ENCODE data around the gene RSPH4A. TPM values are rescaled to one million over a fixed set of nuclear protein-coding genes. Genes with fewer than 3 reads are reported as not detected.
"Not testable (repeated sequence)": the region's sequence is repeated elsewhere in the genome, so short reads cannot be mapped to it uniquely, and the experiment has no call there.

RSPH4A gene
- total and polyA plus RNA-seq, 9 of the 15 experiments (the other 6 are each of a cell fraction or from before 2014, with no cell fraction given), result 0.04 to 0.30 (median 0.11) TPM

DNA sequence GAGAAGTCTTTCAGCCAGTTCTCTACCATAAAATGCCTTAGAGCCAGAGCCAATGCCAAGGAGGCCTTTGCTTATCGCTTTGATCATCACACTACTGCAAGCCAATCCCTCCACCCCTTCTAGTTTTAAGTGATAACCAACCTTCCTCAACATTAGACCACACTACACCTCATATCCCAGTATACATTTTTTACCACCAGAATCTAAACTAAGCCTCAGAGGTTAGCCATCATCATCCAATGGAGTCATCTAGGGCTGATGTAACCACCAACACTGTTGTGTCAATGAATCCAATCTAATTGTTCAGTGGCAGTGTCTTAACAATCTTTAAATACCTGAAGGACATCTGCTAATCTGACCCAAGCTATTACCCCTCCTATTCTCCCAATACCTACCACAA is 45.9 kb downstream of the RSPH4A start:
- intact Hi-C loops (cut with micrococcal nuclease), result no loop called here
- H3K4me3 ChIP-seq, result no peak overlapping the region
- H3K27me3 ChIP-seq (ENCODE audit: control insufficient read depth in 2 of 2, insufficient read depth in 2 of 2, low read length in 2 of 2), result no peaks in the 10 kb centered on the region
- 0 out of 2 replicates have a peak, but pooled peaks cover 3% of the 10 kb centered on the region for H4K20me1 ChIP-seq (replicated peaks; ENCODE audit: control insufficient read depth, insufficient read depth, low read length)
- no peaks in the 10 kb centered on the region for H3K9me1 ChIP-seq (ENCODE audit: control insufficient read depth, insufficient read depth, low read length)
- peaks cover 79% of the 10 kb centered on the region for H3K79me2 ChIP-seq (ENCODE audit: control insufficient read depth, insufficient read depth, low read length)
- H3K36me3 ChIP-seq (ENCODE audit: control insufficient read depth, insufficient read depth, low read length), result peaks cover 29% of the 10 kb centered on the region
- peaks cover 5 to 7% of the 10 kb centered on the region in 2 experiments; a peak in 4 of 5 replicates for H3K4me1 ChIP-seq (replicated peaks in 1 of 2; ENCODE audit: control insufficient read depth in 2 of 2, insufficient read depth in 2 of 2, low read length in 2 of 2)
- ChIA-PET CTCF (ENCODE audit: low intra/inter-chr PET ratio) (no interaction called here), POLR2A (interaction anchor here (1.2 kb wide), 1 partner anchor 9 kb away, joined by 4 read pairs; no protein-coding TSS in a partner anchor)
- no peaks in the 10 kb centered on the region for H3K9me3 ChIP-seq (replicated peaks; ENCODE audit: control insufficient read depth, insufficient read depth, low read depth, low read length)
- H2AFZ ChIP-seq (ENCODE audit: low read depth, low read length), result no peak overlapping the region
- 0 out of 2 replicates have a peak overlapping the region, but pooled peaks have one; percentile 0 for H3K4me2 ChIP-seq (ENCODE audit: insufficient read depth, low read length)
- FAIRE-seq (no peak), DNase-seq (ENCODE audit: extremely low read depth in 1 of 4, low spot score in 3 of 4) (no peak), ATAC-seq (no peak)
- no TSS peak for BruUV-seq (replicated peaks)
- WGBS (ENCODE audit: insufficient coverage, low coverage, missing lambda C conversion rate), result 60% methylated on average over 1 of the region's 1 CpG
- in situ Hi-C loops (cut with MboI), result no loop called here
- TF ChIP-seq PHB (CRISPR knock-in tag; IDR thresholded peaks at IDR 0.05) (no peak), HMBOX1 (IDR thresholded peaks at IDR 0.05) (0 out of 2 replicates have a peak, but pooled peaks have one; percentile 37), CEBPG (CRISPR knock-in tag; IDR thresholded peaks at IDR 0.05) (no peak), CEBPG (tag; conservative IDR thresholded peaks at IDR 0.05 in 1 of 2, IDR thresholded peaks at IDR 0.05 in 1 of 2) (peak in 1 of 2 experiments; percentile 37; a peak in 1 of 4 replicates)
- H3K9ac ChIP-seq (ENCODE audit: insufficient read depth in 1 of 2, low read depth in 2 of 2, low read length in 2 of 2), result no peak overlapping the region
- no peak overlapping the region for H3K27ac ChIP-seq (ENCODE audit: extremely low read depth, low read depth, low read length)

- Histone ChIP-seq H3K4me2 (ENCODE audit: insufficient read depth, low read length) (no peak overlapping the region), H3K9ac (ENCODE audit: insufficient read depth in 1 of 2, low read depth in 2 of 2, low read length in 2 of 2) (no peak overlapping the region), H3K4me3 (no peak overlapping the region), H3K4me1 (replicated peaks in 1 of 2; ENCODE audit: control insufficient read depth in 2 of 2, insufficient read depth in 2 of 2, low read length in 2 of 2) (peaks cover 5 to 7% of the 10 kb centered on the region in 2 experiments; a peak in 4 of 5 replicates), H3K9me3 (replicated peaks; ENCODE audit: control insufficient read depth, insufficient read depth, low read depth, low read length) (no peaks in the 10 kb centered on the region), H3K79me2 (ENCODE audit: control insufficient read depth, insufficient read depth, low read length) (peaks cover 86% of the 10 kb centered on the region), H3K27ac (ENCODE audit: extremely low read depth, low read depth, low read length) (no peak overlapping the region), H3K27me3 (ENCODE audit: control insufficient read depth in 2 of 2, insufficient read depth in 2 of 2, low read length in 2 of 2) (no peaks in the 10 kb centered on the region), H4K20me1 (replicated peaks; ENCODE audit: control insufficient read depth, insufficient read depth, low read length) (0 out of 2 replicates have a peak, but pooled peaks cover 3% of the 10 kb centered on the region), H3K9me1 (ENCODE audit: control insufficient read depth, insufficient read depth, low read length) (no peaks in the 10 kb centered on the region), H3K36me3 (ENCODE audit: control insufficient read depth, insufficient read depth, low read length) (peaks cover 19% of the 10 kb centered on the region), H2AFZ (ENCODE audit: low read depth, low read length) (no peak overlapping the region)
- FAIRE-seq (no peak), ATAC-seq (no peak), DNase-seq (ENCODE audit: extremely low read depth in 1 of 4, low spot score in 3 of 4) (no peak)
- in situ Hi-C loops (cut with MboI) (no loop called here), intact Hi-C loops (cut with micrococcal nuclease) (no loop called here)
- TF ChIP-seq CGGBP1 (CRISPR knock-in tag; IDR thresholded peaks at IDR 0.05) (no peak), ZNF316 (IDR thresholded peaks at IDR 0.05) (peak; percentile 62)
- ChIA-PET POLR2A (no interaction called here), CTCF (ENCODE audit: low intra/inter-chr PET ratio) (no interaction called here)
- WGBS (ENCODE audit: insufficient coverage, low coverage, missing lambda C conversion rate), result 100% methylated on average over 3 of the region's 3 CpGs
- BruUV-seq (replicated peaks), result no TSS peak
Observed at GRCh38 chr6:116663308-116663707, 47.0 kb downstream of the RSPH4A start.

DNA sequence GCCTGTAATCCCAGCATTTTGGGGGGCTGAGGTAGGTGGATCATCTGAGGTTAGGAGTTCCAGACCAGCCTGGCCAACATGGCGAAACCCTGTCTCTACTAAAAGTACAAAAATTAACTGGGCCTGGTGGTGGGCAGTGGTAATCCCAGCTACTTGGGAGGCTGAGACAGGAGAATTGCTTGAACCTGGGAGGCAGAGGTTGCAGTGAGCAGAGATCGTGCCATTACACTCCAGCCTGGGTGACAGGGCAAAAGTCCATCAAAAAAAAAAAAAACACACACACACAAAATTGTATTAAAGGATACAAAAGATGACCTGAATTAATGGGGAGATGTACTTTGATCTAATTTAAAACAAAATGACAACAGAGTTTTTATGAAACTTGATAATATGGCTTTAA is 47.9 kb downstream of the RSPH4A start:
- FAIRE-seq; H3K9me3 ChIP-seq (replicated peaks; ENCODE audit: control insufficient read depth, insufficient read depth, low read depth, low read length); DNase-seq (ENCODE audit: extremely low read depth in 1 of 4, low spot score in 3 of 4); H3K4me1 ChIP-seq (replicated peaks in 1 of 2; ENCODE audit: control insufficient read depth in 2 of 2, insufficient read depth in 2 of 2, low read length in 2 of 2); H3K4me3 ChIP-seq; in situ Hi-C loops (cut with MboI); H4K20me1 ChIP-seq (replicated peaks; ENCODE audit: control insufficient read depth, insufficient read depth, low read length); ATAC-seq; CTCF ChIA-PET (ENCODE audit: low intra/inter-chr PET ratio); H3K27ac ChIP-seq (ENCODE audit: extremely low read depth, low read depth, low read length); intact Hi-C loops (cut with micrococcal nuclease); H3K4me2 ChIP-seq (ENCODE audit: insufficient read depth, low read length); BruUV-seq (replicated peaks); H3K9me1 ChIP-seq (ENCODE audit: control insufficient read depth, insufficient read depth, low read length); H2AFZ ChIP-seq (ENCODE audit: low read depth, low read length); H3K27me3 ChIP-seq (ENCODE audit: control insufficient read depth in 2 of 2, insufficient read depth in 2 of 2, low read length in 2 of 2); POLR2A ChIA-PET: not testable (repeated sequence)
- Histone ChIP-seq H3K36me3 (ENCODE audit: control insufficient read depth, insufficient read depth, low read length) (peaks cover 15% of the 10 kb centered on the region), H3K79me2 (ENCODE audit: control insufficient read depth, insufficient read depth, low read length) (peaks cover 89% of the 10 kb centered on the region), H3K9ac (ENCODE audit: insufficient read depth in 1 of 2, low read depth in 2 of 2, low read length in 2 of 2) (0 out of 4 replicates have a peak overlapping the region, but pooled peaks of 1 of the 2 experiments have one; percentile 86)
- WGBS (ENCODE audit: insufficient coverage, low coverage, missing lambda C conversion rate), result 100% methylated on average over 1 of the region's 2 CpGs

All from K562 (cell line).